GM18520 (cell line): ENCODE measurements around the gene REEP3.
"Not testable (repeated sequence)": the region's sequence is repeated elsewhere in the genome, so short reads cannot be mapped to it uniquely, and the experiment has no call there.

Experiments
- ATAC-seq: cut with Tn5 transposase; IDR thresholded peaks from one replicate; pipeline ENCODE4 v1.9.1; 2021; ENCODE audit not compliant: unreplicated experiment

REEP3 gene

DNA sequence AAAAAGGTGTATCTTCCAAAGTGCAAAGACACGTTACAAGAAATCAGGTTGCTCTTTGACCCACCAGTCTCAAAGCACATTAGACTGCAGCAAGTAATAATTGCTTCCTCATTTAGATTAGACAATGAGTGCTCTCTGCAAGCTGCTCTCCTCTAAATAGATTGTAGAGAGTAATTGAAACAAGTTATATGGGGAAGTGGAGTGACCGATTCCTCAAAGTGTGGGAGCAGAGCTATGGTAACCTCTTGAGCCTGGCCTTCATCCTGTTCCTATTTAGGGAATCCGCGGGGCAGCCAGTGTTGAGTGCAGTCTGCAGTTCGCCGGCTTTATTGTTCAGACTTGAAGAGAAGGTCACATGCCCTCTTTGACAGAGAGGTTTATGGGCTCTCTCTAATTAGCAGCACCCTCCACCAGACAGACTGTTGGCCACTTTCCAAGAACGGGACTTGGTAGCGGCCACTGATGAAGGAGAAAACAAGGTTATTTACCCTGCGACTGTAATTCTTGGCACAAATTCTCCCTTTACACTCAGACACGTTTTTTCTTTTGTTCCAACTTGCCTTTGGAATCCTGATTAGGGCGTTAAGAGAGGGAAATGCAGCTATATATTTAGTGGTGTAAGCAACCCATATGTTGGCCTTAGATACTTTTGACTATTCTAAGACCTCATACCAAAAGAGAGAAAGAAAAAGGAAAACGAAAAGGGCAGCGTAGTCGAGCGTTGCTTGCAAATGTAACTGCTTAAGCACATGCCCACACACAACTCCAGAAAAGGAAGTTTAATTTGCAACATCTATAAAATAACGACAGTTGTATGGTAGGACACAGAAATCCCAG is 107.5 kb downstream of the REEP3 start:
- peak; percentile 9 for ATAC-seq

DNA sequence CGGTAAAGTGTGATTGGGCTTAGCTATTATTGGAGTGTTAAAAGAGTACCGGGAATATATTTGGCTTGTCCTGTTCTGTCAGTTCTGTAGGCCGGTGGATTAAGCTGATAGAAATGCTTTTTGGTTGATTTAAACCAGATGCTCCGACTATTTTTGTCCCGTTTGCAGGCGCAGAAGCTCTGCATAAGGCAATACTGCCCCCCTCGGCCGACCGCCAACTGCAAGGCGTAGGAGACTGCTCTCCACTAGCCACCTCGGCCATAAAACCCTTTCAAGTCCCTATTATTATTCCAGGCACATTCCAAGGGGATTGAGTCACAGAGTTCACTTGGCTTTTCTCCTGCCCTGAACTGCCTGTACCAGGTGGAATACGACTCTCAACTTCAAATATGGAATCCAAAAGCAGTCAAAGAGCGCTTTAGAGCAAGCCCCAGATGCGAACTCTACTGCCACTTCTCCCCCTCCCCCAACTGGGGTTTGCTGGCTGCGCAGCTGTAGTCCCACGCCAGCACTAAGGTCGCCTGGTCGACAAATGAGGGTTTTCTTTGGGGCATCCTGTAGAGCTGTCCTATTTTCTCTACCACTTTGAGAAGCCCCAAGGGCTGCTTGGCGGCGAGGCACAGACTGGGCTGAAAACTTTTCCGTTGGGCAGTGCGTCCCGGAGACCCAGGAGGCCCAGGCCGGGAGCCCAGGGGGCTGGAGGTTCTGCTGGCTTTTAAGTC is 108.3 kb downstream of the REEP3 start:
- peak; percentile 47 for ATAC-seq

DNA sequence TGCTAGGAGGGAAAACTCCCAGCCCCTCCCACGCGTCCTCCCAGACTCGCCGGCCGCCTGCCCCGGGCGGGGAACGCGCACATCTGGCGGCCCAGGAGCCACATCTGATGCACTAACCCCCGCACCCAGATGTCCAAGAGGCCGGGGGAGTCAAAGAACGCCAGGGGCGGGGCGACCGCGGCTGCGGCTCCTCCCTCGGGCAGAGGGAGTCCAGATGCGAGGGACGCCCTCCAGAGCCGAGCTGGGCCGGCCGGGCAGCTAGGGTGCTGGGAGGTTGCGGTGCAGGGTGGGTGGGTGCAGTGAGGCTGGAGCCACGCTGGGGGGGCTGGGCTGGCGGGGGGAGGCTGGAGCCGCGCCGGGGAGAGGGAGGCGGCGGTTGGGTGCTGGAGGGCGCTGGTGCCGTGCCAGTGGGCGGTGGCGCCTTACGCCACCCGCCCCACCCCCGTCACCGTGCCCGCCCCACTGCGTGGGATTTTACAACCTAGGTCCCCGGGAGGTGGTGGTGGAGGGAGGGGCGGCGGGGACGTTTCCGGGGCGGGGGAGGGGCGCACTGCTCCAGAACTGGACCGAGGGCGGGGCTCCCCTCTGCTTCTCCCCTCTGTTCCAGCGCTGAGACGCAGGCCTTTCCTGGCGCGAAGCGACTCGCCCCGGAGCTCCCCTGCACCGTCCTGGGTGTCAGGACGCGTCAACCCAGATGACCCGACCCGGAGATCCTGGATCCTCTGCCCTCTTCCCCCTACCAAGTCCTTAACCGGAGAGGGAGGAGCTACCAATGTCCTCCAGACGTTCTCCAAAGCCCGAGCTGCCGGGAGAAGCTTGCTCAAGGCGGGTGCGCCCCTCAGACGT is 109.1 kb downstream of the REEP3 start:
- ATAC-seq = peak; percentile 36

DNA sequence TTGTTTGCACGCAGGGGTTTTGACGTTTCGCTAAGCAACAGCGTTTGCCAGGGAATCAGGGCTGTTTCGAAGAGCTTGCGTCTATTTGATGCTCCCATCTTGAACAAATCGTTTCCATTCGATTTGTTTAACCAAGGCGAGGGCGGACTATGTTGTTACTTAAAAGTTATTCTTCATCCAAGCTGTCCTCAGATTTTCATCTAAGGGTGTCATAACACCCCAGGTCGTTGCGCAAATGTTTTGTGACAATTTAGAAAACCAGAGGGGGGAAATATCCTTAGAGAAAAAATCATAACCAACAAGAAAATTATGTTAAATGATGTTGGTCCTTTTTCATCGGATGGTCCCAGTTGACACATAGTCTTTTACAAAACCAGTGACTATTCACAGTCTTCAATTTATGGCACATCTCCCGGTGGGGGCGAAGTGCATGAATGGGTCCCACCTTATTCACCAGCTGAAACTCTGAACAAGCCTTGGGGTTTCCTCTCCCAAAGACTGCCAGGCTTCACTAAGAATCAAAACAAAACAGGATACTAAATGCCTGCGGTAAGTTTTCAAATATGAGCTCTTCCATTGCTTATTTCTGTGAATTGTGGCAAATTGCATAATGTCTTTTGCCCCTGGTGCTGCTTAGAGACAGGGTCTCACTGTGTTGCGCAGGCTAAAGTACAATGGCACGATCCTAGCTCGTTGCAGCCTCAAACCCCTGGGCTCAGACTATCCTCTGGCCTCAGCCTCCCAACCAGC is 109.9 kb downstream of the REEP3 start:
- no peak for ATAC-seq

DNA sequence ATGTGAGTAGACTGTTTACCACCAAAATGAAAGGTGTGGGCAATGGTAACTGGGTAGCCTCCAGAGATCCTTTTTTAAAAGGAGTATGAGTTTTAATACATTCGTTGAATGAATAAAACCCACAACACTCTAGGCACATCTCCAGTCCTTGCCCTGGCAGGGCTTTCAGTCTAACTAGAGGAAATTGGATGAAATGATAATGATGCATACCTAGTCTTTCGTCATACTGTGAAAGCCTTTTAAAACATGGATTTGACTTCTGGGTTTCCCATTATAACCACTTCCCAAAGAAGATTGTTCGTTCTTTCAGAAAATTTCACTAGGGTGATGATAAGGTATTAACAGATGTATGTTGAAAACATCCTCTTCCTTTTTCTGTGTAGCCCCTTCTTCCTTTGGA is 110.8 kb downstream of the REEP3 start:
- ATAC-seq = no peak

DNA sequence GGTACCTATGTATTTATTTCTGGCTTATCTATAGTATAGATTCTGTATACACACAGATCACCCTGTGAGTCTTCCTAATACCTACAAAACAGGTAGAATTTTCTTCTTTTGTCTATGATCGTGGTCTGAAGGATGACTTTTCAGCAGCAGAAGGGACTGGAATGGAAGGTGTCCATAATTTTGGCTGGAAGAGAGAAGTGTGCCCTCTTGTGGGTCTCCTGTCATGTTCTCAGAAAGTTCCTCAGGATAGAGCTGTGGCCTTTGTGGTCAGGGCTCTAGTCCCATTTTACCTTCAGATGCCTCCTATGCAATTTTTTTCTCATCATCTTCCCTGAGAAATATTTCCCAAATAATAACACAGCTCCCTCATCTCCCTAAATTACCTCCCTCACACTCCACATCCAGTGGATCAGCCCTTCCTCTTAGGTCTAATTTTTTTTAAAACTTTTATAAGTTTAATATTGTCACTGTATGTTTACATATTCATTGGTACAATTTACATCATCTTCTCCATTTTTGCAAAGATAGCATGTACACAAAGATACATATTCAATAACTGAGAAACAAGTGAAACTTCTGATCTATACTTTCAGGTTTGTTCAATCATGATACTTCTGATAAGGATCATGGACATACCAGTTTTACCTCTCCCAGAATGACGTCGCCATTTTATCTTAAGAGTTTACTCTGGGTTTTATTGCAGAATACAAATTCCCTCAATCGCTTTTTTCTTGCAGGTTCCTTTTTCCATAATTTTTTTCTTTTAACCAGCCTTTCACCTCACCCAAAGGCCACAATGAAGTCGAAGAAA is 112.7 kb downstream of the REEP3 start:
- ATAC-seq = no peak

DNA sequence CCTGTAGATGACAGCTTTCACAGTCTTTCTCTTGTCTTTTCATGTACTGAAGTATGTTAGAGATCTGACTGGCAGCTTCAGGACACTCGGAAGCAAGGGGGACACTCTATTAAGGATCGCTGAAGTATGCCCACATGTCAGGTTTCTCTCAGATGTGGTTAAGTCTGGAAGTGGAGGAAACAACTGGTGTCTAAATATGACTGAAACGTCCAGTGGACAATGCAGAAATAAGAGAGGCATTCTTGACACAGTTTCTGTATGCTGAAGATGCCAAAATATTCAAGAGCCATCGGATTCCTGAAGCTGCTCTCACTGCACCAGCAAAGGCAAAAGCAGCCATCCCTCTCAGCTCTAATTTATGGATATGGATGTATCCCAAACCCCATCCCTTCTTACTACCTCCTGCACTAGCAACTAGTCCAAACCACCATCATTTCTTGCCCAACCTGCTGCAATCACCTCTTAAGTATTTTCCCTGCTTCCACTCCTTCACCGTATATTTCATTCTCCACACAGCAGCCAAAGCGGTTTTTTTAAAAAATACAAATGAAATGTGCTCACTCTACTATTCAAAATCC is 113.4 kb downstream of the REEP3 start:
- no peak for ATAC-seq

DNA sequence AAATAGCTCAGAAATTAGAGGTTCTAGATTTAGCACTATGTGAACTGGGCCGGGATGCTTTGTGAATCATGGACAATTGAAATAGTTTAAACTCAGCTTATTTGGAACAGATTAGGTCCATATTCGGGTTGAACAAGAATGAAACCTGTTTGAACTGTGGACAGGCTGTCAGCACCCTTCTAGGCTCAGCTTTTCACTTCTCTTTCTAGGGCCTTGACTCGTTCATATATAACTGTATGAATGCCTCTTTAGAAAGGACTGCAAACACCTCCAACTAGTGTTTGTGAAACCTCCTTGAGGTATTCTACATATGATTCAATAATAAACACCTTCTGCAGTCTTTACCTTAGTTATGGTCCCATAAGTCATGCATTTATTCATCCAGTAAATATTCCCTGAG is 115.6 kb downstream of the REEP3 start:
- peak; percentile 54 for ATAC-seq

DNA sequence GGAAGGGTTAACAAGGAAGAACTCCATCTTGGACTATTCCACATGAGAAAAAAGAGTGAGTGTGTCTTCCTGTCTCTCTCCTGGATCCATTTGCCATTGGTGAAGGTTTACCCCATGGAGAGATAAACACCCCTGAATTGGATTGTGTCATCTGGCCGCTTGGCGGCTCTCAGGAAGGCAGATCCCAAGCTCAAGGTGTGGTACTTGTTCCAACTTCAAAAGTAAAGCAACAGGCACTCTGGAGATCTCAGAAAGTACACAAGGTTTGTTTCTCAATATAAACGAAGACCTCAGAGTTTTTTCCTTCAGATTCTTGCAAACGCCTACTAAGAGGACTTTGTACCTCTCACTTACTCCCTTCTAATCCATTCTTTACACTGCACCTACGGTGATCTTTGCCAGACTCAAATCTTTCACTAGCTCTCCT is 116.7 kb downstream of the REEP3 start:
- no peak for ATAC-seq

DNA sequence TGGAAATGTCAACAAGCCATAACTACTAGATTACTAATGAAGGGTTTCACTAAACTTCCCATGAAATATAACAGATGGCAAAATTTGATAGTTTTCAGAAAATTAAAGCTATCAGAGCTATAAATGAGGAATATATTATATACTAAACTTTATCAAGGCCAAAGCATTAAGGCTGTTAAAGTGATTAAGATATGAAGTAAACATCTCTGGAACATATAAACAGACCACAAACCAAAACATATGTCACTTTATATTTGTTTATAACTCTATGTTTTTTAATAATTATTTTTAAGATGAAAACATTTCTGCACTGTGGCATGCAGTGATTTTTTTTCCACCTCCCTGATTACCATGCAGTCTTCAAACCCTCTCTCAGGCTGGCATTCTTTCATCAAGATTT is 120.2 kb downstream of the REEP3 start:
- no peak for ATAC-seq

DNA sequence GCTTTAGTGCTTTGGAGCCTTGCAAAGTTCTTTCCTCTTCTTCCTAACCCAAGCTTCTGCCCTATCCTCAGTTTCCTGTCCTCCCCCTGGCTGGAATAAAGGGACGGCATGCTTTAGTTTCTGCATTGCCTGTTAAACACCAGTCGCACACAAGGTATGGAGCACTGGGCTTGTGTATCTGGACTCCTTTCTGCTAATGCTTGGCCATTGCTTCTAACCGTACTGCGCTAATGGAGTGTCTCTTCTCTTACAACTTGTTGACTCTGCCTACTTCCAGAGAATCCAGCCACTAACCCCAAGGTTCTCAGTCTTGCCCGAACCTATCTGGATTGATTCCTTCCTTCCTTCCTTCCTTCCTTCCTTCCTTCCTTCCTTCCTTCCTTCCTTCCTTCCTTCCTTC is 120.6 kb downstream of the REEP3 start:
- ATAC-seq = no peak

DNA sequence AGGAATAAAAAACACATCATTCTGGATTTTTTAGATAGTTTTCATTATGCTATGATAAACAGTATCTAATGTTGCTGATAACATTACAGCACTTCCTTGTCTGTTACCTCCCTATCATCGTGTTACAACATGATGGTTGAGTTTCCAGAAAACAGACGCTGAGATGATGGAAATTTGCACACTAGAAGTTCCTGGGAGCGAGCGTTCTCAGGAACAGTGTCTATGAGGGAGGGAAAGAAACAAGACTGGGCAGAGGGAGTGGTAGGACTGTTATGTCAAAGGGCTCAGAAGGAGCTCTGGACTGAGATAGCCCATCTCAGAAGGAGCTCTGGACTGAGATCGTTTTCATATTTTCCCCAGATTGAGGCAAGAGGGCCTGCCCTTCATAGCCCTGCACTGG is 121.6 kb downstream of the REEP3 start:
- no peak for ATAC-seq

DNA sequence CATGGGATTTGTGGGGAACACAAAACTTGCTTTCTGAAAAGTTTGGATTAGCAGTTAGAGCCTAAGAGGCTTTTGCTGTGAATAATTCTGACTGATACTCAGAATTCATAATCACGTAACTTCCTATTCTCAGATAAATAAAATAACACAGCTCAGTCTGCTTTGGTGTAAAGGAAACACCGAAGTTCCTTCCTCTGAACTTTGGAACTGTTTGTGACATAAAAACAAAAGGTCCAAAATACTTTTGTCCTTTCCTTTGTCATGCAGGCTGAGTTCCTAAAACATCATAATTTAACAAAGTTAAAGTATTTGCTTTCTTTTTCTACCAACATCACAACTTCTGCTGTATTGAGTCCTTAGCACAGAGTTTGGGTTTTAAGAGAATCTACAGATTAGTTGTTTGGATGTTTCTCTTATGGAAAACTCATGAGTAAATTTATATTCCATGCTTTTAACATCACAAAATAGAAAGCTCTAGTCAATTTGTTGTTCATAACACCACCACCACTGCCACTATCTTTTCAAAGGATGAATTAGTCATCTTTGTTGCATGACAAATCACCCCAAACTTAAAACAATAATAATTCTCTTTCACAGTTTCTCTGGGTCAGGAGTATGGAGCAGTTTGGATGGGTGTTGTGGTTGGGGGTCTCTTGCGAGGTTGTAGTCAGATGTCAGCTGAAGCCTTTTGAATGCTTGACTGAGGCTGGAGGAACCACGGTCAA is 123.4 kb downstream of the REEP3 start:
- no peak for ATAC-seq

DNA sequence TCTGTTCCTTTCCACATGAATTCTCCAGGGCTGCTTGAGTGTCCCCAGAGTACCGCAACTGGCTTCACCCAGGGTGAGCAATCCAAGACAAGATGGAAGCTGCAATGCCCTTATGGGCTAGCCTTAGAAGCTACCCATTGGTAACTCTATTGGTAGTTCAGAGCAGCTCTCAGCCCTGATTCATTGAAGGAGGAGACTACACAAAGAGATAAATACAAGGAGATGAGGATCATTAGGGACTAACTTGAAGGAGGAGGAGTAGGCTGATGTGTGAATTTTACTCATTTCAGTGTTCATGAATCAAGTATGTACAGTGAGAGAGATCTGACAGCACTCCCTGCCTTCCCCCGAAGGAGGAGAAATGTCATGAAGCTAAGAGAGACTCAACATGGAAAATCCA is 124.0 kb downstream of the REEP3 start:
- no peak for ATAC-seq

DNA sequence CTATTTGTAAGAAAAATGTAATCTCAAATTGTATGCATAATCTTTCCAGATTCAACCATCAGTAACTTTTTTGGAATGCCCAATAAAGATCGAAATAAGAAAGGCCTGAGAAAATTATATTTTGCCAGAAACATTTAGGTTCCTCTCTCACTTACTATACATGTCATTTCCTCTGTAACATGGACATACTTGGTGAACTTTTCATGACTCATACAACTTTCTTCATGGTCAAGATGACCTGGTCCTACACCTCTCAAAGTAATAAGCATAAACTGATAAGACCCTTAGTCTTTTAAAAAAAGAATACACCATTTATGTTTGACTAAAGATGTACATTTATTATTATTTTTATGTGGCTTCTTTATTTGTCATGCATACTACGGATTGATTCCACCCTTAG is 125.3 kb downstream of the REEP3 start:
- no peak for ATAC-seq

DNA sequence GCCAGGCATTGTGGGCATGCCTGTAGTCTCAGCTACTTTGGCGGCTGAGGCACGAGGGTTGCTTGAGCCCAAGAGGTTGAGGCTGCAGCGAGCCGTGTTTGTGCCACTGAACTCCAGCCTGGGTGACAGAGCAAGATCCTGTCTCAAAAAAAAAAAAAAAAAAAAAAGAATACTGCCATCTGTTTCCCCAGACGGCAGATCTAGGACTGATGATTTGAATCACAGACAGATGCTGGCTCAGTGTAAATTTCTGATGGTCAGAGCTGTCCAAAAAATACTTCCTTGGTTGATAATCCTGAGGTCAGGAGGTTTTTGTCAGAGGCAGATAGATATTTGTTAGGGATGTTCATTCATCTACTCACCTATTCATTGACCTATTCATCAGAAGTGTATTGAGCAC is 130.7 kb downstream of the REEP3 start:
- ATAC-seq = no peak

DNA sequence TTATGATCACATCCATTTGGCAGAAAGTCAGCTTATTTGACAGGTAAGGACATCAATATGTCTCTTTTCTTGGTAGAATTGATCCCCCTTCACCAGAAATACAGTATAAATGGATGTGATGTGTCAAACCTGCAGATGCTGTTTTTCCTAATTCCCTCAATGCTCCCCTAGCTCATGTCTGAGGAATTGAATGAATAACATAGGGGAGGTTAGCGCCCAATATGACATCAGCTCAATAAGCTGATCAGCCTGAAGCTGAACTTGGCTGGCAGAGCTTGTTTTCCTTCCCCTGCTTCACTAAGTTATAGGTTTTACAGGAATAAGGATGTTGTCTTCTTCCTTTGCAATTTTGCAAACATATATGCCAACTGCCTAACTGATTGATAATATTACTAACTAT is 132.5 kb downstream of the REEP3 start:
- no peak for ATAC-seq

DNA sequence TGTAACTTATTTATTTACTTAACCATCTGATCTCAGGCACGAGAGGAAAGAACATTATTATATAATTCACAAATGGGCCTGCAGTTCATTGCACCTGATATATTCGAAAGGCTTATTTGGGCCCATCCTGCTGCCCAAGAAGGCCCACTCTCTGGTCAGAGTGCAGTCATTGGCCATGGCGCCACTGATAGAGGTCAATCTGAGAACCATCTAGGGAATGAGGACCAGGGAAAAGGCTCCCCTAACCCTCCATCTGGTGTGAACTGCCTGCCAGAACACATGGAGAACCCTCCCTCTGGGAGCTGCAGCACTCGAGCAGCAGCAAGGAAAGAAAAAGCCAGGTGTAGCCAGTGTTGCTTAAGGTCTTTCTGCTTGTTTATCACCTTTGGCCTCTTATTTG is 136.6 kb downstream of the REEP3 start:
- ATAC-seq = no peak

DNA sequence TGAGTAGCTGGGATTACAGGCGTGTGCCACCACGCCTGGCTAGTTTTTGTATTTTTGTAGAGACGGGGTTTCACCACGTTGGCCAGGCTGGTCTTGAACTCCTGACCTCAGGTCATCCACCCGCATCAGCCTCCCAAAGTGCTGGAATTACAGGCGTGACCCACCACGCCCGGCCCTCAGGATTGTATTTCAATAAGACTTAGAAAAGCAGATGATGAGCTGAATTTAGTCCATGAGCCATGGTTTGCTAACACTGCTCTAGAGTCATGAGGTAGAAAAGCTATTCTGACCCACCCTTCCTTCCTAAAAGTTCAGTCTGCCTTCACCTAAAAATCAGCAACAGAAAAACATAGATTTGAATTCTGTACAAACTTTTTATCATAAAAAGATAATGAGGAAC is 139.7 kb downstream of the REEP3 start:
- ATAC-seq = not testable (repeated sequence)
